C4-2B (cell line): ENCODE data around the gene REXO4.

Experiments
- CTCF ChIP-seq: fragments of 450-650 bp; conservative IDR thresholded peaks from 2 replicates; pipeline ENCODE4 v1.5.1; 2017; ENCODE audit warnings: mild to moderate bottlenecking
- ZFX ChIP-seq: fragments of 450-650 bp; IDR thresholded peaks from 2 replicates; pipeline ENCODE4 v1.6.1; 2017

- TF ChIP-seq CTCF (no peak), ZFX (no peak)
Observed at GRCh38 chr9:133405508-133406438, 12.0 kb downstream of the REXO4 start.
